HTERT RPE-1 (cell line): ENCODE results near the gene MYOC.
"Not testable (repeated sequence)": the region's sequence is repeated elsewhere in the genome, so short reads cannot be mapped to it uniquely, and the experiment has no call there.

Source experiments
- in situ Hi-C: fragments of 300-500 bp; cut with MboI; formaldehyde crosslinking; loops from 4 replicates; pipeline ENCODE4 v1.14.3; 2020; ENCODE audit warnings: low sequenced_read_pairs

Gene MYOC

DNA sequence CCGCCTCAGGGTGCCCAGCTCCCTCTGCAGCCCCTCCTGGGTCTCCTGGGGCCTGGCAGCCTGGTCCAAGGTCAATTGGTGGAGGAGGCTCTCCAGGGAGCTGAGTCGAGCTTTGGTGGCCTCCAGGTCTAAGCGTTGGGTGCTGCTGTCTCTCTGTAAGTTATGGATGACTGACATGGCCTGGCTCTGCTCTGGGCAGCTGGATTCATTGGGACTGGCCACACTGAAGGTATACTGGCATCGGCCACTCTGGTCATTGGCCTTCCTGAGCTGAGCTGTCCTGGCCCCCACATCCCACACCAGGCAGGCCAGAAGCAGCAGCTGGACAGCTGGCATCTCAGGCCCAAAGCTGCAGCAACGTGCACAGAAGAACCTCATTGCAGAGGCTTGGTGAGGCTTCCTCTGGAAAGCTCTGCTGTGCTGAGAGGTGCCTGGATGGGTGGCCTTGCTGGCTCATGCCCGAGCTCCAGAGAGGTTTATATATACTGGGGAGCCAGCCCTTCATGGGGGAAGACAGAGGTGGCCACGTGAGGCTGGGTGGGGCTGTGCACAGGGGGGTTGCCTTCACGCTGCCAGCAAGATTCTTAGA, at the start of gene MYOC:
TSS of gene MYOC (minus strand) at position 455 of the 589 bp plus-strand sequence. CDS start at position 378, 77 bp downstream.
- in situ Hi-C loops = no loop called here

- in situ Hi-C loops = no loop called here
Measured at GRCh38 chr1:171699531-171699930, 47.0 kb upstream of the MYOC start.

- in situ Hi-C loops = not testable (repeated sequence)
Measured at GRCh38 chr1:171695772-171696171, 43.3 kb upstream of the MYOC start.

- in situ Hi-C loops = not testable (repeated sequence)
Measured at GRCh38 chr1:171693541-171693940, 41.1 kb upstream of the MYOC start.

GRCh38 chr1:171683870-171684269, 31.4 kb upstream of the MYOC start:
- in situ Hi-C loops = no loop called here

DNA sequence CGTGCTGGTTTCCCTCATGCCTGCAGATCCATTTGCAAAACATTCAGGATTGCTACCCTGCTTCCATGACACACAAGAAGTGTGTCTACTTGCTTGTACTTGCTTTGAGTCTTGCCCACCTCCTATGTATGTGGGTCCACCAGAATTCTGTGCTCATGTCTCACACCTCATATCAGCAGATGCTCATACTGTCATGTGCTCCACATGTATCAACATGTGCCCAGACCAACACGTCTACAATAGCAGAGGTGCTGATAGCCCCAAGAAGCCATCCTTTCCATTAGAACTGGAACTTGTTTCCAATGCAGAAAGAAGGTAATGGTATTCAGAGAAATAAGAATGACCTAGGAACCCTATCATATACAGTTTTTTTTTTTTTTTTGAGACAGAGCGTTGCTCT, 27.9 kb upstream of the MYOC start:
- in situ Hi-C loops = no loop called here

GRCh38 chr1:171676823-171677222, 24.3 kb upstream of the MYOC start:
- in situ Hi-C loops = no loop called here

DNA sequence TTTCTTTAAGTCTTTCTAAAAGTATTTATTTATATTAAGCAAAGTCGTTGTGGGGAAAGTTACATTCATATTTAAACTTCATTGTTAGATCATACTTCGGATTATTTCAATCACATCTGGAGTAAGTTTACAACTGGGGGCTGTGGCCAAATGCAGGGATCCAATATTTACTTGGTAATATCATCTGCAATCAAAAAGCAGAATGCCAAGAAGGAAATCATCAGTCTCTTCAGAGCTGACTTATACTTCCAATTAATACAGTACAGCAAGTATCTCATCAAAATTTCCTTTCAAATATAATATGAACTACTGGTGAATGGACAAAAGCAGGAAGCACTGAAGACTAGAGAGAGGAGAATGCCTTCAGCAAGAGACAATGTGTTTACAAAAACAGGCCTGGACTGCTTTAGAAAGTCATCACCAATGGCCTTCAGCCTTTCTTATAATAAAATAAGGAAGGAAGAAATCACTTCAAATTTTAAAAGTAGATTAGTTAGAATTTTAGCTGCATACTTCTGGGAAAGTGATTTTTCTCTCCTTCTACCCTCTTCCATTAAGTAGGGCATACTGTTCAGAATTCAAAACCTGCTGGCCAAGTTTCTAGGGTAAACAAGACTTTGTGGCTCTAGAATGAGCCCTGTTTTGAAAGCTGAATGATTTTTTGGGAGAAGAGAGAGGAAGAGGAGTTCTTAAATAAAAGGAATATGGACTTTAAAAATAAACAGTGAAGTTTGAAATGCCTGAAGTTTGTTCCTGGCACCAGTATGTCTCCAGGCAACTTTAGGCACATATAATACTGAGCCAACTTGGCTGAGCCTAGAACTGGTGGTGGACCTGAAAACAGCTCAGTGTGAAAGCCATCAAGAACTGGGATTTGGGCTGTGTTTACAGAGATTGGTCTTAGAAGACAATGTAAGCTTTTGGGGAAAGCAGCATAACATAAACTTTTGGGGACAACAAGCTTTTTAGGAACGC, 22.2 kb upstream of the MYOC start:
- in situ Hi-C loops = no loop called here

DNA sequence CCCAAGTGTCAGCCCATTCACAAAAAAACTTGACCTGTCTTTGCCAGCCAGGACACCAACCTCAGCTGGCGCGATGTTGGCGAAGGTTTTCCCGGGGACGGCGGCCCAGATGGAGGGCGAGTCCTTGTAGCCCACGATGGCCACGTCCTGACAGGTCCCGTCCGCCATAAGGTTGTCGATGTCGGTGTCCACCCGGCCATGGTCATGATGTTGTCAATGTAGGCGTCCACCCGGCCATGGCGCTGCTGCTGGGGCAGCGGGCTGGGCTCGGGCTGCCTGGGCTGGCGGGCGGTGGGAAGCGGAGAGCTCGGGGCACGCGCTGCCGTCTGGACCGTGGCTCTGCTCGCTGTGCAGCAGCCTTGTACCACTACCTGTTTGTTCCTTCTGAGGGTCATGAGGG, 18.3 kb upstream of the MYOC start:
- in situ Hi-C loops = no loop called here

- in situ Hi-C loops = no loop called here
Measured at GRCh38 chr1:171668372-171668771, 15.9 kb upstream of the MYOC start.

DNA sequence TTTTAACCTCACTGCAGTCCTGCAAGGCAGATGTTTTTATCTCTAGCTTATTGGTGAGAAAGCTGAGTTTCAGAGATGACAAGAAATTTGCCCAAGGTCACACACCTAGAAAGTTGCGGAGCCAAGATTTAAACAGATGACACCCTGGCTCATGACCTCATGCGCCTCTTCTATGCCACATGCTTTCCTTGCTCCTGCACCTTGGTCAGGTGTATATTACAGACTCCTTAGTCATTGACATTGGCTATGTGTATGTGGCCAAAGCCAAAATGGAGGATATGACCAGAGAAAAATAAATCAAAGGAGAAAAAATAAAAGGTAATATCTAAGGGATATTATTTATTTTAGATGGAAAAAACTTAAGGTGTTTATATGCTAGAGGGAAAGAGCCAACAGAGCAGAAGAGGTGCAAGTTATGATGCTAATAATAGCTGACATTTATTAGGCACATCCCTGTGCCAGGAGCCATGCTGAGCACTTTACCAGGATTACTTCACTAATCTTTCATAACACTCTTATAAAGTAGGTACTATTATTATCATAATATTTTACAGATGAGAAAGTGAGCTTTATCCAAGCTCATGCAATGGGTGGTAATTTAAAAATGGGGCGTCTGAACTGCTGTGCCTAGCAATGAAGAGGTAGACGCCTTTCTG, 13.8 kb upstream of the MYOC start:
- in situ Hi-C loops = no loop called here

- in situ Hi-C loops = no loop called here
Measured at GRCh38 chr1:171664976-171665375, 12.5 kb upstream of the MYOC start.

DNA sequence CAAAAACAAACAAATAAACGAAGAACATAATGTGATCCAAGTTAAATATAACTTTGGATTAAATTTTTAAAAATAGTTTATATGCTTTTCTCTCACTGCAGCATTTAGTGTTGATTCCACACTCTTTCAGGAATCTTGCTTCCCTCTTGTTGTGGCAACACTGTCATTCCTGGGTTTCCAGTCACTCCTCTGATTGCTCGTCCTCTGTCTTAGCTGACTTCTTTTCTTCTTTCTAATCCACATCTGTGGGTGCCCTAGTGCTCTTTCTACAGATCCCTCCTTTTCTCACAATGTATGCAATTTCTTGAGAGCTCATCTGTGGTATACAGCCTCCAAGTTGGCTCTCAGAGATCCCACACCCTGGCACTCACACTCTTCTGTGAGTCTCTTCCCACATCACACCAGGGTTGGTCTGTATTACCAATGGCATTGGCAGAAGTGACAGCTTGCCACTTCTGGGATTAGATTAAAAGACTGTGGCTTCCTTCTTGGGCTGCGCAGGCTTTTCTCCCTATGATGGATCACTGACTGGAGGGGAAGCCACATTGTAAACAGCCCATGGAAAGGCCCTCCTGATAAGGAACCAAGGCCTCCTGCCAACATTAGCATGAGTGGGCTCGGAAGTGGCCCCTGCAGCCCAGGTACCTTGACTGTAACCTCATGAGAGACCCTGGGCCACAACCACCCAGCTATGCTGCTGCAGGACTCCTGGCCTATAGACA, 11.5 kb upstream of the MYOC start:
- in situ Hi-C loops = no loop called here

DNA sequence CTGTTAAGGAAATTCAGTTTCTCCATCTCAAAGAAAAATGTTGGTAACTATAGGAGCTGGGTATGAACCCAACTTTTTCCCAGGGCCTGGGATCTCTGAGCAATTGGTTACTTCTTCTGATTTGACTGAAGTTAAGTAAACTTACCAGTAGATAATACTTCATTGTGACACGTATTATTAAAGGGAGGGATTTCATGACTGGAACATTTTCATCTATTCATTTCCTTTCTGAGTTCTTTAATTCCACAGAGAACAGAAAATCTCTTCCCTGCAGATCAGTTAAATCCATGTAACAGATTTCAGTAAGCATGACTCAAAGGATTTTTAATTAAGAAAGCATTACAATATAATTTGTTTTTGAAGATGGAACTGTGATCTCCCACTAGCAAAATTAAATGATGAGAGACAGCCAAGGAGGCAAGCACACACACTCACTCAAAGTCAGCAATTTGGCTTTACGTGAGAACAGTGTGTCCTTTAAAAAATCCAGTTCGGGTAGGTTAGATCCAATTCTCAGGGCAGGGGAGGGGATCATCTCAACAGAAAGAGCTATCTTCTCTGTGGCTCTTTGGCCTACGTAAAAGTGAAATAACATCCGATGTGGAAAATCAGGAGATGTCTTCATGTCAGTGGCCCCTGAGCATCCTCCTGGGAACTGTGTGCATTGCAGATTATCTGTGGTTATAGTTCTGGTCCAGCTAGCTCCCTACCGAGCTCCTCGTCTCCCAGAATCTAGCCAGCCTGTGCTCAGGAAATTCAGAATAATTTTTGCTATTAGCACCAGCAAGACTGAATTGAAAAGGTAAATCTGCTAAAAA, 10.8 kb upstream of the MYOC start:
- in situ Hi-C loops = no loop called here

GRCh38 chr1:171661076-171661650, 8.7 kb upstream of the MYOC start:
- in situ Hi-C loops = no loop called here

GRCh38 chr1:171656206-171656605, 3.7 kb upstream of the MYOC start:
- in situ Hi-C loops = not testable (repeated sequence)

GRCh38 chr1:171655746-171656116, 3.2 kb upstream of the MYOC start:
- in situ Hi-C loops = no loop called here

DNA sequence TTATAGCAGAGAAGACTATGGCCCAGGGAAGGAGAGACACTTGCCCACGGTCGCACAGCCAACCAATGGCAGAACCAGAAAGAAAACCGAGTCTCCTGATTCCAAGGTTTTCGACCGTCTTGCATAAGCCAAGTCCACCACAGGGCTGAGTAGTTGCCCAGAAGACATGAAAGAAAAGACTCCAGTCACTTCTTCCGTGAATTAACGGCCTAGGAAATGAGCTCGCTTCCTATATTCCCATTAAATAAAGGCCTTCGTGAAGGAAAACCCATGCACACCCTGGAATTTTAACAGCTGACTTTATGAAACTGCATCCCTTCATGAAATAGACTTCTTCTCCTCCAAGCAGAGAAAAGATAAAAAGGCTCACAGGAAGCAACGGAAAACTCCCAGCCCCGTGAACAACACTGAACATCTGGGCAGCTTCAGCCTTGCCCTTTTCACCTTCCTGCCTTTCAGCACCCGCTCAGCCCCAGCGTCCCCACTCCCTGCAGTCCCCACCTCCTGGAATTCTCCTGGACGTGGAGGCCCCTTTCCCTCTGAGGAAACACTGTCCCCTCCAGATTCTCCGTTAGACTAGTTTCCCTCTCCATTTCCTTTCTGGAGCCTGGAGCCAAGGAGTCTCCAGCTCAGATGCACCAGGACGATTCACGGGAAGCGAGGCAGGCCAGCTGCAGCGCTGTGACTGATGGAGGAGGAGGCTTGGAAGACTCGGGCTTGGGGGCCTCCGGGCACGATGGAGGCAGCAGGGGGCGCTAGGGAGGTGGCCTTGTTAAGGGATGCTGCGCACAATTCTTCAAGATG, 2.7 kb upstream of the MYOC start:
- in situ Hi-C loops = no loop called here
